Tibial nerve (tissue), 4 donors: Measurements from ENCODE around the gene TOMM70. TPM values are rescaled to one million over a fixed set of nuclear protein-coding genes. Genes with fewer than 3 reads are reported as not detected.

ENCODE experiments used
- DNase-seq, 2 donors: peaks; one replicate each; pipeline ENCODE4 v3.0.0-alpha.2; 2019; ENCODE audit warnings: low spot score in 2 of 2
- H3K27ac ChIP-seq, 4 donors: fragments of 200-600 bp; sonication (generic) in 3 of 4; one replicate each; pipeline ENCODE4 v1.5.1; 2017 to 2019; ENCODE audit warnings: mild to moderate bottlenecking in 1 of 4
- H3K27me3 ChIP-seq, 2 donors: fragments of 200-600 bp; sonication (generic) in 1 of 2; one replicate each; pipeline versions ENCODE4 v1.5.1 to v1.6.0; 2017 to 2019
- H3K36me3 ChIP-seq, 3 donors: fragments of 200-600 bp; sonication (generic); one replicate each; pipeline ENCODE4 v1.5.1; 2018 to 2019
- H3K4me1 ChIP-seq, 4 donors: fragments of 200-600 bp; sonication (generic) in 3 of 4; one replicate each; pipeline ENCODE4 v1.5.1; 2017 to 2019
- H3K4me3 ChIP-seq, 4 donors: fragments of 200-600 bp; sonication (generic) in 3 of 4; one replicate each; pipeline ENCODE4 v1.5.1; 2017 to 2019; ENCODE audit warnings: mild to moderate bottlenecking in 1 of 4, moderate library complexity in 1 of 4
- H3K9me3 ChIP-seq, 4 donors: fragments of 200-600 bp; sonication (generic) in 3 of 4; one replicate each; pipeline ENCODE4 v1.5.1; 2017 to 2019
- EP300 ChIP-seq, 2 donors: sonication (generic); formaldehyde crosslinking; IDR thresholded peaks; one replicate each; pipeline ENCODE4 v1.6.1; 2017; ENCODE audit warnings: antibody characterized with exemption in 2 of 2, mild to moderate bottlenecking in 1 of 2
- POLR2A ChIP-seq, 2 donors: fragments of 450-650 bp; IDR thresholded peaks; one replicate each; pipeline ENCODE4 v1.6.1; 2017; ENCODE audit warnings: antibody characterized with exemption in 2 of 2, mild to moderate bottlenecking in 2 of 2, moderate library complexity in 2 of 2
- WGBS, 2 donors: methylation state at CpG; one replicate each; pipeline ENCODE4 v1.1.5; 2018; 5-methylcytosine and 5-hydroxymethylcytosine counted together
- total RNA-seq, 4 donors: library from RNA; depleted of rRNA; stranded (reverse); fragments of >200 nt; gene quantifications; one replicate each; pipeline ENCODE4 v1.1.0, GENCODE V29; 2016
- TF ChIP-seq, protein P1 (sequence below), 5 experiments: fragments of 200-600 bp in 3 of 5; fragments of 450-650 bp in 2 of 5; sonication (generic) in 3 of 5; IDR thresholded peaks; one replicate each; pipeline ENCODE4 v1.5.1; 2016 to 2019; ENCODE audit warnings: antibody characterized with exemption in 5 of 5, mild to moderate bottlenecking in 3 of 5, moderate library complexity in 2 of 5

The TOMM70 gene
- total RNA-seq, 4 donors from 2014 or later, result 32.7 to 42.6 (median 38.7) TPM

DNA sequence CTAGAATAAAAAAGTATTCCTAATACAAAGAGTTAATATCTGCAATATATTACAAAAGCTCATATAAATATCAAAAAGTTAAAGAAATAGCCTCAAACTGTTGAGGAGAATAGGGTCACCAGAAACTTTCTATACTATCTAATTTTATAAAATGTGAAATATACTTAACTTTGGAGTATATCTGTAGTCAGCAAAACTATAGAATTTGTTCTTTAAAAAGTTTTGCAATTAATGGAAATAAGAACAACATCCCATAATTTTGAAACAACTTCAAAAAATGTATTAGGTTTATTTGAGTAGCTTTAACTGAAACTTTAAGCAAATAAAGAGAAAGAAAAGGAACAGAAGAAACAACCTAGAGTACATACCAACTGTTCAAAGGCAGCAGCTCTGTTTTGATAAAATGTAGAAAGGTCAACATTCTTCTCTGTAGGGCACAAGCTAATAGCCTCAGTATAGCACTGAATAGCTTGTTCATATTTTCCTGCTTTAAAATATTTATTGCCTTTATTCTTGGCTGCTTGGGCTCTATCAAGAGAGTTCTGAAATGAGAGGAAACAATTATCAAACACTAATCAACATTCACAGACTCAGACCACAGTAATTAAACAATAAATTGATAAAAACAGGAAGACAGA lies 14.3 kb downstream of the TOMM70 start:
- DNase-seq, result no peak
- Histone ChIP-seq H3K9me3 (peaks cover 0 to 13% (median 0%) of the 10 kb centered on the region in 4 donors), H3K27ac (no peak overlapping the region), H3K4me1 (peaks cover 0 to 6% (median 2%) of the 10 kb centered on the region in 4 donors), H3K36me3 (peaks cover 0 to 65% (median 0%) of the 10 kb centered on the region in 3 donors), H3K4me3 (no peak overlapping the region), H3K27me3 (no peaks in the 10 kb centered on the region)
- no peak for TF ChIP-seq EP300 (IDR thresholded peaks at IDR 0.05)
- TF ChIP-seq, protein P1, sequence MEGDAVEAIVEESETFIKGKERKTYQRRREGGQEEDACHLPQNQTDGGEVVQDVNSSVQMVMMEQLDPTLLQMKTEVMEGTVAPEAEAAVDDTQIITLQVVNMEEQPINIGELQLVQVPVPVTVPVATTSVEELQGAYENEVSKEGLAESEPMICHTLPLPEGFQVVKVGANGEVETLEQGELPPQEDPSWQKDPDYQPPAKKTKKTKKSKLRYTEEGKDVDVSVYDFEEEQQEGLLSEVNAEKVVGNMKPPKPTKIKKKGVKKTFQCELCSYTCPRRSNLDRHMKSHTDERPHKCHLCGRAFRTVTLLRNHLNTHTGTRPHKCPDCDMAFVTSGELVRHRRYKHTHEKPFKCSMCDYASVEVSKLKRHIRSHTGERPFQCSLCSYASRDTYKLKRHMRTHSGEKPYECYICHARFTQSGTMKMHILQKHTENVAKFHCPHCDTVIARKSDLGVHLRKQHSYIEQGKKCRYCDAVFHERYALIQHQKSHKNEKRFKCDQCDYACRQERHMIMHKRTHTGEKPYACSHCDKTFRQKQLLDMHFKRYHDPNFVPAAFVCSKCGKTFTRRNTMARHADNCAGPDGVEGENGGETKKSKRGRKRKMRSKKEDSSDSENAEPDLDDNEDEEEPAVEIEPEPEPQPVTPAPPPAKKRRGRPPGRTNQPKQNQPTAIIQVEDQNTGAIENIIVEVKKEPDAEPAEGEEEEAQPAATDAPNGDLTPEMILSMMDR (IDR thresholded peaks at IDR 0.05), result no peak
- no peak for TF ChIP-seq POLR2A (IDR thresholded peaks at IDR 0.05)

GRCh38 chr3:100384733-100385525 lies 16.0 kb downstream of the TOMM70 start:
- DNase-seq, result no peak
- no peak overlapping the region for H3K27ac ChIP-seq

DNA sequence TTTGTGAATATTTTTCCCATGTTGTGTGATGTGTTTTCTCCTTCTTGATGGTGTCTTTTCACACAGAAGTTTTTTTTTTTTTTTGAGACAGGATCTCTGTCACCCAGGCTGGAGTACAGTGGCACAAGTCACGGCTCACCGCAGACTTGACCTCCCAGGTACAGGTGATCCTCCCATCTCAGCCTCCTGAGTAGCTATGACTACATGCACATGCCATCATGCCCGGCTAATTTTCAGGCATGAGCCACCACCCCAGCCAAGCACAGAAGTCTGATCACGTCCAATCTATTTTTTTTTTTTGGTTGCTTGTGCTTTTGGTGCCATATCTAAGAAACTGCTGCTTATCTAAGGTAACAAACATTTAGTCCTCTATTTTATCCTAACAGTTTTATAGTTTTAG lies 24.6 kb downstream of the TOMM70 start:
- peaks cover 0 to 70% (median 5%) of the 10 kb centered on the region in 3 donors for H3K36me3 ChIP-seq
- no peak overlapping the region for H3K27ac ChIP-seq
- H3K4me1 ChIP-seq, result no peaks in the 10 kb centered on the region
- no peaks in the 10 kb centered on the region for H3K27me3 ChIP-seq
- no peak for TF ChIP-seq POLR2A (IDR thresholded peaks at IDR 0.05)
- TF ChIP-seq, protein P1 (IDR thresholded peaks at IDR 0.05), result no peak
- no peak for TF ChIP-seq EP300 (IDR thresholded peaks at IDR 0.05)
- H3K4me3 ChIP-seq, result no peak overlapping the region
- no peaks in the 10 kb centered on the region for H3K9me3 ChIP-seq
- 92 to 95% methylated on average over 4 of the region's 4 CpGs for WGBS, 2 donors
- DNase-seq, result no peak

More at GRCh38 chr3:100384733-100385525, 16.0 kb downstream of the TOMM70 start:
- WGBS, 2 donors, result 91 to 92% methylated on average over 8 of the region's 8 CpGs
- Histone ChIP-seq H3K4me1 (peaks cover 0 to 6% (median 2%) of the 10 kb centered on the region in 4 donors), H3K36me3 (peaks cover 0 to 72% (median 0%) of the 10 kb centered on the region in 3 donors), H3K27me3 (no peaks in the 10 kb centered on the region), H3K9me3 (peaks cover 0 to 13% (median 0%) of the 10 kb centered on the region in 4 donors), H3K4me3 (no peak overlapping the region)
- no peak for TF ChIP-seq EP300 (IDR thresholded peaks at IDR 0.05)
- TF ChIP-seq, protein P1 (IDR thresholded peaks at IDR 0.05), result no peak
- no peak for TF ChIP-seq POLR2A (IDR thresholded peaks at IDR 0.05)

GRCh38 chr3:100374521-100374920 lies 26.4 kb downstream of the TOMM70 start:
- H3K36me3 ChIP-seq, result peaks cover 0 to 69% (median 6%) of the 10 kb centered on the region in 3 donors
- H3K9me3 ChIP-seq, result no peaks in the 10 kb centered on the region
- H3K4me3 ChIP-seq, result no peak overlapping the region
- DNase-seq, result no peak
- no peaks in the 10 kb centered on the region for H3K4me1 ChIP-seq
- H3K27ac ChIP-seq, result no peak overlapping the region
- no peak for TF ChIP-seq EP300 (IDR thresholded peaks at IDR 0.05)
- H3K27me3 ChIP-seq, result no peaks in the 10 kb centered on the region

- Histone ChIP-seq H3K27me3 (no peaks in the 10 kb centered on the region), H3K4me1 (no peaks in the 10 kb centered on the region), H3K9me3 (no peaks in the 10 kb centered on the region), H3K4me3 (no peak overlapping the region), H3K36me3 (peaks cover 0 to 75% (median 11%) of the 10 kb centered on the region in 3 donors), H3K27ac (no peak overlapping the region)
- no peak for DNase-seq
- 91 to 93% methylated on average over 1 of the region's 1 CpG for WGBS, 2 donors
- TF ChIP-seq POLR2A (IDR thresholded peaks at IDR 0.05) (no peak), EP300 (IDR thresholded peaks at IDR 0.05) (no peak)
- TF ChIP-seq, protein P1 (IDR thresholded peaks at IDR 0.05), result no peak
Measured at GRCh38 chr3:100370756-100371155, 30.1 kb downstream of the TOMM70 start.
